Measurements from ENCODE around the gene LYPD3. TPM values are rescaled to one million over a fixed set of nuclear protein-coding genes. Genes with fewer than 3 reads are reported as not detected.
"Not testable (repeated sequence)": the region's sequence is repeated elsewhere in the genome, so short reads cannot be mapped to it uniquely, and the experiment has no call there.

The LYPD3 gene
- total RNA-seq, 2 donors from 2014 or later = 9.8 to 27.6 TPM

- TF ChIP-seq CTCF (IDR thresholded peaks at IDR 0.05) (no peak), POLR2AphosphoS5 (IDR thresholded peaks at IDR 0.05) (no peak), POLR2A (IDR thresholded peaks at IDR 0.05) (no peak)
- 22% methylated on average over 9 of the region's 9 CpGs for WGBS
- no peaks in the 10 kb centered on the region for H3K36me3 ChIP-seq
- peaks cover 3% of the 10 kb centered on the region for H3K4me1 ChIP-seq (replicated peaks)
- no peak overlapping the region for H3K4me3 ChIP-seq
- no peak for DNase-seq (ENCODE audit: low spot score)
- no peaks in the 10 kb centered on the region for H3K27me3 ChIP-seq (replicated peaks; ENCODE audit: insufficient read depth)
- H3K9me3 ChIP-seq = no peaks in the 10 kb centered on the region
- H3K27ac ChIP-seq = peak overlapping the region in 1 of 2 donors; percentile 44
- intact Hi-C loops (cut with DNase I) = no loop called here
Measured at GRCh38 chr19:43438291-43439031, 26.9 kb downstream of the LYPD3 start.

DNA sequence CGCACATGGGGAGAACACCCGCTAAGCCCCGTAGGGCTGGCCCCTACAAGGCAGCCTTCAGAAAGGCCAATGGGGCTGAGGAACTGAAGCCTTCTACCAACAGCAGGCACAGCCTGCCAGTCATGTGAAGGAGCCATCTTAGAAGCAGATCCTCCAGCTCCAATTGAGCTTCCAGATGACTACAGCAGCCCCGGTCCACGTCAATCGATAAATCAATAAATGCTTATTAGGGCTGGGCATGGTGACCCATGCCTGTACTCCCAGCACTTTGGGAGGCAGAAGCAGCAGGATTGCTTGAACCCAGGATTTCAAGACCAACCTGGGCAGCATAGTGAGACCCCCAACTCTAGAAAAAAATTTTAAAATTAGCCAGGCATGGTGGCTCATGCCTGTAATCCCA lies 27.7 kb downstream of the LYPD3 start:
- H3K36me3 ChIP-seq = no peaks in the 10 kb centered on the region
- DNase-seq (ENCODE audit: low spot score) = no peak
- TF ChIP-seq POLR2A (IDR thresholded peaks at IDR 0.05) (no peak), CTCF (IDR thresholded peaks at IDR 0.05) (no peak), POLR2AphosphoS5 (IDR thresholded peaks at IDR 0.05) (no peak)
- no peak overlapping the region for H3K4me3 ChIP-seq
- no peaks in the 10 kb centered on the region for H3K27me3 ChIP-seq (replicated peaks; ENCODE audit: insufficient read depth)
- intact Hi-C loops (cut with DNase I) = no loop called here
- peaks cover 3% of the 10 kb centered on the region for H3K4me1 ChIP-seq (replicated peaks)
- WGBS = 83% methylated on average over 6 of the region's 6 CpGs
- H3K9me3 ChIP-seq = no peaks in the 10 kb centered on the region
- no peak overlapping the region for H3K27ac ChIP-seq

DNA sequence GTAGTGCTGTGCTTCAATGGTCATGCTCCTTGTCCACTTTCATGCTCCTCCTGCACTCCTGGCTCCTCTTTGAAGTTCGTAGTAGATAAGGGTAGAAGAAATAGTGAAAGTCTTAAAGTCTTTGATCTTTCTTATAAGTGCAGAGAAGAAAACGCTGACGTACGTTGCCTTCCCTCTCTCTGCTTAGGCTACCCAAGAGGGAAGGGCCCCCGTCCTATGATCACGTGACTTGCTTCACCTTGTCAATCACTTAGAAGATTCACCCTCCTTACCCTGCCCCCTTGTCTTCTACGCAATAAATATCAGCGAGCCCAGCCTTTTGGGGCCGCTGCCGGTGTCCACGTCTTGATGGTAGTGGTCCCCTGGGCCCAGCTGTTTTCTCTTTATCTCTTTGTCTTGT lies 28.1 kb downstream of the LYPD3 start:
- H3K36me3 ChIP-seq; H3K4me1 ChIP-seq (replicated peaks); DNase-seq (ENCODE audit: low spot score); intact Hi-C loops (cut with DNase I); H3K4me3 ChIP-seq; H3K27me3 ChIP-seq (replicated peaks; ENCODE audit: insufficient read depth); H3K9me3 ChIP-seq; H3K27ac ChIP-seq: not testable (repeated sequence)
- WGBS = 83% methylated on average over 11 of the region's 11 CpGs

- no peaks in the 10 kb centered on the region for H3K27me3 ChIP-seq (replicated peaks; ENCODE audit: insufficient read depth)
- no peak for TF ChIP-seq POLR2AphosphoS5 (IDR thresholded peaks at IDR 0.05)
- no peak for TF ChIP-seq CTCF (IDR thresholded peaks at IDR 0.05)
- TF ChIP-seq POLR2A (IDR thresholded peaks at IDR 0.05) = no peak
- DNase-seq (ENCODE audit: low spot score) = no peak
- peaks cover 3% of the 10 kb centered on the region for H3K4me1 ChIP-seq (replicated peaks)
- H3K4me3 ChIP-seq = no peak overlapping the region
- no peak overlapping the region for H3K27ac ChIP-seq
- intact Hi-C loops (cut with DNase I) = no loop called here
- 85% methylated on average over 3 of the region's 3 CpGs for WGBS
- no peaks in the 10 kb centered on the region for H3K36me3 ChIP-seq
- no peaks in the 10 kb centered on the region for H3K9me3 ChIP-seq
Measured at GRCh38 chr19:43435775-43436174, 29.6 kb downstream of the LYPD3 start.

- H3K36me3 ChIP-seq = no peaks in the 10 kb centered on the region
- DNase-seq (ENCODE audit: low spot score) = no peak
- intact Hi-C loops (cut with DNase I) = no loop called here
- H3K4me3 ChIP-seq = no peak overlapping the region
- WGBS = 94% methylated on average over 6 of the region's 6 CpGs
- TF ChIP-seq POLR2AphosphoS5 (IDR thresholded peaks at IDR 0.05) (no peak), POLR2A (IDR thresholded peaks at IDR 0.05) (no peak), CTCF (IDR thresholded peaks at IDR 0.05) (no peak)
- H3K4me1 ChIP-seq (replicated peaks) = no peaks in the 10 kb centered on the region
- H3K27me3 ChIP-seq (replicated peaks; ENCODE audit: insufficient read depth) = no peaks in the 10 kb centered on the region
- H3K27ac ChIP-seq = no peak overlapping the region
- no peaks in the 10 kb centered on the region for H3K9me3 ChIP-seq
Measured at GRCh38 chr19:43433689-43434088, 31.7 kb downstream of the LYPD3 start.

Measured in prostate gland (tissue), 2 donors.